NB4 (cell line): ENCODE results near the gene PARP11.

ENCODE experiments used
- POLR2A ChIP-seq: IDR thresholded peaks from 2 replicates; pipeline ENCODE4 v1.6.1; 2011; ENCODE audit warnings: mild to moderate bottlenecking; ENCODE audit not compliant: insufficient read length; ENCODE audit errors: extremely low read depth
- TF ChIP-seq, protein P1 (sequence below): IDR thresholded peaks from one replicate; pipeline ENCODE4 v1.5.1; 2012; ENCODE audit warnings: low read depth, low read length

DNA sequence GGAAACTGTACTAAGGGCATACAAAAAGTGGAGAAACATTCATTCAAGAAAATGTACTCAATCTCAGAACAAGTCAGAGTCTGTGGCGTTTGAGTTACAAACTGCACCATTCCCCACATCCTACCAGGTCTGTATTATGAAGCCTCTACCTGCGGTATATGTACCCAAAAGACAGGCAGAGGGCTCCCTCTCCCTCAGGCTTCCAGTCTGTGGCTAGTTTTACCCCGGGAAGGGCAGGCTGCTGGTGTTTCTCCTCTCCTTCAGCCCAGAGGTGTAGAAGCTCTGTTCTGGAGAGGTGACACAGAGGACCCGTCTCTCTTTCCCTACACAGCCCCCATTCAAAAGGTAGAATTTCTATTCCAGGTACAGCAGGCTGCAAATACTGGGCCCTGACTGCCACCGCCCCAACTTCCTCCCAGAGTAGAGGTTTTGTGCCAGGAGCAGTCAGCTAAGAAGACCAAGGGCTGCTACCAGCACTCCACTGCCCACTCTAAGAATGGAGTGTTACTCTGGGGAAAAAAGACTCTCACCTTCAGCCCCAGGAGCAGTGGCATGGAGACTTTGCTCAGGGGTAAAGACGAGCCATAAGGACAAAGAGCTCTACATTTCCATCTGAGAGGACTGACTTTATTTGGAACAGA lies 39.4 kb downstream of the PARP11 start:
- TF ChIP-seq POLR2A: no peak
- TF ChIP-seq, protein P1, sequence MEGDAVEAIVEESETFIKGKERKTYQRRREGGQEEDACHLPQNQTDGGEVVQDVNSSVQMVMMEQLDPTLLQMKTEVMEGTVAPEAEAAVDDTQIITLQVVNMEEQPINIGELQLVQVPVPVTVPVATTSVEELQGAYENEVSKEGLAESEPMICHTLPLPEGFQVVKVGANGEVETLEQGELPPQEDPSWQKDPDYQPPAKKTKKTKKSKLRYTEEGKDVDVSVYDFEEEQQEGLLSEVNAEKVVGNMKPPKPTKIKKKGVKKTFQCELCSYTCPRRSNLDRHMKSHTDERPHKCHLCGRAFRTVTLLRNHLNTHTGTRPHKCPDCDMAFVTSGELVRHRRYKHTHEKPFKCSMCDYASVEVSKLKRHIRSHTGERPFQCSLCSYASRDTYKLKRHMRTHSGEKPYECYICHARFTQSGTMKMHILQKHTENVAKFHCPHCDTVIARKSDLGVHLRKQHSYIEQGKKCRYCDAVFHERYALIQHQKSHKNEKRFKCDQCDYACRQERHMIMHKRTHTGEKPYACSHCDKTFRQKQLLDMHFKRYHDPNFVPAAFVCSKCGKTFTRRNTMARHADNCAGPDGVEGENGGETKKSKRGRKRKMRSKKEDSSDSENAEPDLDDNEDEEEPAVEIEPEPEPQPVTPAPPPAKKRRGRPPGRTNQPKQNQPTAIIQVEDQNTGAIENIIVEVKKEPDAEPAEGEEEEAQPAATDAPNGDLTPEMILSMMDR: no peak
